ENCODE measurements around the gene ZBTB17.
"Not testable (repeated sequence)": the region's sequence is repeated elsewhere in the genome, so short reads cannot be mapped to it uniquely, and the experiment has no call there.

The ZBTB17 gene

GRCh38 chr1:15985611-15986297 is 9.9 kb upstream of the ZBTB17 start:
- no peak for DNase-seq

GRCh38 chr1:15983275-15983674 is 7.4 kb upstream of the ZBTB17 start:
- no peak for DNase-seq

- no peak for DNase-seq
These were observed 5.8 kb upstream of the ZBTB17 start for GRCh38 chr1:15981679-15982078.

DNA sequence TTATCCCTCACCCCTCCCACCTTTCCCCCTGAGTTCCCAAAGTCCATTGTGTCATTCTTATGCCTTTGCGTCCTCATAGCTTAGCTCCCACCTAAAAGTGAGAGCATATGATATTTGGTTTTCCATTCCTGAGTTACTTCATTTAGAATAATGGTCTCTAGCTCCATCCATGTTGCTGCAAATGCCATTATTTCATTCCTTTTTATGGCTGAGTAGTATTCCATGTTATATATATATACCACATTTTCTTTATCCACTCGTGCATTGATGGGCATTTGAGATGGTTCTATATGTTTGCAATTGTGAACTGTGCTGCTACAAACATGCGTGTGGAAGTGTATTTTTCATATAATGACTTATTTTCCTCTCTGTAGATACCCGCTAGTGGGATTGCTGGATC is 2.0 kb upstream of the ZBTB17 start:
- not testable (repeated sequence) for DNase-seq

GRCh38 chr1:15975358-15975804 is 520 bp downstream of the ZBTB17 start:
- DNase-seq = peak; percentile 52

- DNase-seq = no peak
These were observed 1.0 kb downstream of the ZBTB17 start for GRCh38 chr1:15974855-15975254.

DNA sequence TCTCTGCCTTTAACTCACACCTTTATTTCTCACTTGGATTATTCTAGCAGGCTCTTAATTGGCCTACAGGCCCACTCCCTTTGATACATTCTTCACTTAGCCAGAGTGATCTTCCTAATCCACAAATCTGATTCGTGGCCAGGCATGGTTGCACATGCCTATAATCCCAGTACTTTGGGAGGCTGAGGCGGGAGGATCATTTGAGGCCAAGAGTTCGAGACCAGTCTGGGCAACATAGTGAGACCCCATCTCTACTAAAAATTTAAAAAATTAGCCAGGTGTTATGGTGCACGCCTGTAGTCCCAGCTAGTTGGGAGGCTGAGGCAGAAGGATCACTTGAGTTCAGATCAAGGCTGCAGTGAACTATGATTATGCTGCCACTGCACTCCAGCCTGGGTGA is 2.1 kb downstream of the ZBTB17 start:
- DNase-seq = no peak

- no peak for DNase-seq
These were observed 3.5 kb downstream of the ZBTB17 start for GRCh38 chr1:15972409-15972808.

- no peak for DNase-seq
These were observed 5.0 kb downstream of the ZBTB17 start for GRCh38 chr1:15970911-15971310.

GRCh38 chr1:15969321-15969880 is 6.5 kb downstream of the ZBTB17 start:
- DNase-seq = no peak

DNA sequence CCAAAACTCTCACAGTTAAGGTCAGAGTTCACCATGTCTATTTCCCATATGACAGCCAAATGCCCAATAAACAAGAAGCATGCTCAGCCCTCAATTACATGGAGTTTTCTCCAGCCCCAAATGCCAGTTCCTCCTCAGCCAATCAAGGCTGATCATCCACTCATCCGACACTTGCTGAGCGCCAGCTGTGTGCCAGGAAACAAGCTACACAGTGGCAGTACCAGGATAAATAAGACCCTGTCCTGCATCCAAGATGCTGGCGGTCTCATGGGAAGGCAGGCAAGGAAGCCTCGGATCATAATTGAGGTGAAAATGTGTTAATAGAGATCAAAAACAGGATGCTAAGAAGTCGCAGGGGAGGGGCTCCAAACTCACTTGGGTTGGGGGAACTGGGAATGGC is 7.7 kb downstream of the ZBTB17 start:
- DNase-seq = no peak

- no peak for DNase-seq
These were observed 9.0 kb downstream of the ZBTB17 start for GRCh38 chr1:15966956-15967344.

GRCh38 chr1:15966081-15966955 is 9.6 kb downstream of the ZBTB17 start:
- no peak for DNase-seq

- DNase-seq = no peak
These were observed 10.6 kb downstream of the ZBTB17 start for GRCh38 chr1:15965228-15965767.

- no peak for DNase-seq
These were observed 11.8 kb downstream of the ZBTB17 start for GRCh38 chr1:15963968-15964648.

- no peak for DNase-seq
These were observed 12.4 kb downstream of the ZBTB17 start for GRCh38 chr1:15963363-15963967.

GRCh38 chr1:15962671-15963362 is 13.1 kb downstream of the ZBTB17 start:
- no peak for DNase-seq

DNA sequence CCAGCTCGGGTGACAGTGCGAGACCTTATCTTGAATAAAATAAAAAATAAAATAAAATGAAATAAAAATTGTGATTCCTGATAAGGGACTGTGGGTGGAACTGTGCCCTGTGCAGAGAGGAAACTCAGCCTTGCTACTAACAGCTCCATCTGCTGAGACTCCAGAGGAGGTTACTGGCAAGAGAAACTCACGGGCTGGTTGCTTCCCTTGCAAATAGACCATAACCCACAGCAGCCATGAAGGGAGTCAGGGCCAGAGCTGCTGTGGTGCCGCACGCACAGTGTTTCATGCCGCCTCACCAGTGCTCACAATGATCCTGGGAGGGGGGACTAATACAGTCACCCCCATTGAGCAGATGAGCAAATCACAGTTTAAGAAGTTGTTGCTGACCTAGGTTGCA is 13.7 kb downstream of the ZBTB17 start:
- DNase-seq = no peak

DNA sequence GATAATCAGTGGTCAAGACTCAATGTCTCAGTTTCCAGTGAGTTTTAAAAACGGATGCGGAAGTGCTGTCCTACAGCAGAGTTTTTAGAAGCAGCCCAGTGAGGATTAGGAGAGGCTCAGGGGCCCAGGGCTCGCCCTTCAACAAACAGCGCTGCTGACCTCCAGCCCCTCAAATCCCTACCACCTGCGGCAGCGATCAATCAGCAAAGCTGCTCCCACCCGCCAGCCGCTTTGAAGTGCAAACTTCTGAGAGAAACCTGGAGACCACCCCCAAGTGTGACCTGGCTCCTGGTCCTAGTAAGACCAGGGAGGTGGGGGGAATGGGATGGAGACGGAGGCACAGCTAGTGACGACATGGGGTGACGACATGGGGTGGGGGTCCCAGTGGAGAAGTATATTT is 14.4 kb downstream of the ZBTB17 start:
- DNase-seq = no peak

DNA sequence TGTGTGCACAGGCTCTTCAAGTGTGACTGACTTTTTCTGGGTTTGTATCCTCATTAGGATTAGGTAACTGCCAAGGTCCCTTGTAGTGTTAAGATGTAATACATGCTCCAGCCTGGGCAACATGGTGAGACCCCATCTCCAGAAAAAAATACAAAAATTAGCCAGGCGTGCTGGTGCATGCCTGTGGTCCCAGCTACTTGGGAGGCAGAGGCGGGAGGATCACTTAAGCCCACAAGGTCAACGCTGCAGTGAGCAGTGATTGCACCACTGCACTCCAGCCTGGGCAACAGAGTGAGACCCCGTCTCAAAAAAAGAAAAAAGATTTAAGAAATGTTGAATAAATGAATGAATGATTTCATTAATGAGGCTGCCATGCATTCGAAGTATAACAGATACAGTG is 15.1 kb downstream of the ZBTB17 start:
- no peak for DNase-seq

DNA sequence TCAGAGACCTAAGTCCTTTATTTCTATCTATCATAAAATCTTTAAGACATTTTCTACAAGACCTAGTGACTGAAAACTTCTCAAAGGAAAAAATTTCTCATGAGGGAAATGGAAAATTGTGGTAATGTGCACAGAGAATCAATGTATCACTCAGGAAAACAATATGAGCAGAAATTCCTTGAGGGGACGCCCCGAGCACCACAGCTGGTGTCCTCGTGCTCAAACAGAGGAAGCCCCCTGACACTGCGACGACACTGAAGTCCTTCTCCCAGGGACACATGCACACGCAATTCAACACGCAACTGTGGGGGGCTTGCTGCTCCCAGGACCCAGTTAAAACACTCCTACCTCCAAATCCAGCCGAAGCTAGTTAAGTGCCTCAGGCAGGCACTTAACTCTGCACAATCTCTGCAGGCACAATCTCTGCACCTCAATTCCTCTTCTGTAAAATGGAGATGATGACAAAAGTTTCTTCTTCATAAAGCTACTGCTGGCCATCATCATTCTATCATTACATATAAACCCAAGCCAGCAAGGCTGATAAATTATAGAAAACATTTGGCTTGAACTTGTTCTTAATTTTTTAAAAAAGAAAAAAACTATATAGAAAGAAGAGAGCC is 16.0 kb downstream of the ZBTB17 start:
- DNase-seq = no peak

DNA sequence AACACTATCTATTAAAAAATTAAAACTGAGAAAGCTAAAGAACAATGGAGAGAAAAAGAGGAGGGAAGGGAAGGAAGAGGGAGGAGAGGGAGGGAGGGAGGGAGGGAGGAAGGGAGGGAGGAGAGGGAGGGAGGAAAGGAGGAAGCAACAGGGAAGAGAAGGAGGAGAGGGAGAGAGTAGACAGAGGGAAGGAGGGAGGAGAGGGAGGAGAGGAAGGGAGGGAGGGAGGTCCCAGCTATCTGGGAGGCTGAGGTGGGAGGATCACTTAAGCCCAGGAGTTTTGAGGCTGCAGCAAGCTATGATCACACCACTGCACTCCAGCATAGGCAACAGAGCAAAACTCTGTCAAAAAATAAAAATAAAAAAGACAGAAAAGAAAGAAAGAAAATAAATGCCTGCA is 16.5 kb downstream of the ZBTB17 start:
- DNase-seq = peak; percentile 4
